SK-N-DZ (cell line): ENCODE data around the gene CREB3L2.
"Not testable (repeated sequence)": the region's sequence is repeated elsewhere in the genome, so short reads cannot be mapped to it uniquely, and the experiment has no call there.

Source experiments
- DNase-seq: peaks from one replicate; pipeline ENCODE4 v3.0.0-alpha.2; 2015; ENCODE audit warnings: low spot score

Gene CREB3L2

DNA sequence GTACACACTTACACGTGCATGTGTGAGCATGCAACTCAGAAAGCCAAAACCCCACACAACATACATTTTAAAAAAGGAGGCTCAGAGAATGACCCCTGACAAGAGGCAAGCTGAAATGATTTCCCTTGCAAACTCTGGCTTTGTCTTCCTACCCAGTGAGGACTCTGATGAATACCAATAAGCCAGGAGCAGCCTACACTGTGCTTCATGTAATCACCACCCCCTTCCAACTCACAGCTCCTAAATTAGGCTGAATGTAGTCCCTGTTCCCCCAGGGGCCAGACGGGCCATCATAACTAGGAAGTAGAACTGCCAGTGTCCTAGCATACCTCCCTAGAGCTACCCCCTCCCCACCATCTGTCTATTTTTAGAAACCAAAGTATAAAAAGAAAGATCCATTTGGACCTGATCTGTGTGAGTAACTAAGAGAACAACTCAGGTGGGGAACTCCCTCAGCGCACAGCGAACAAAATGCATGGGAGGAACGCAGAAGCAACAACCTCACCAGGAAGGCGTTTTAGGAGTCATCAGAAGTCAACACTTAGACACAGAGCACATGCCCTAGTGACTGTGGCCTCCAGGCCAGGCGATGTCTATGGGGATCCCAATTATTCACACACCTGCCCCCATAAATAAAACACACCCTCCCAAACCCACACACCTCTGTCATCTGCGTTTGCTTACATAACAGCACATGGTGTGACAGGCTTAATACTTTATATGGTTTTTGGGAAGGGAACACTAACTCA is 157.0 kb downstream of the CREB3L2 start:
- DNase-seq: no peak

DNA sequence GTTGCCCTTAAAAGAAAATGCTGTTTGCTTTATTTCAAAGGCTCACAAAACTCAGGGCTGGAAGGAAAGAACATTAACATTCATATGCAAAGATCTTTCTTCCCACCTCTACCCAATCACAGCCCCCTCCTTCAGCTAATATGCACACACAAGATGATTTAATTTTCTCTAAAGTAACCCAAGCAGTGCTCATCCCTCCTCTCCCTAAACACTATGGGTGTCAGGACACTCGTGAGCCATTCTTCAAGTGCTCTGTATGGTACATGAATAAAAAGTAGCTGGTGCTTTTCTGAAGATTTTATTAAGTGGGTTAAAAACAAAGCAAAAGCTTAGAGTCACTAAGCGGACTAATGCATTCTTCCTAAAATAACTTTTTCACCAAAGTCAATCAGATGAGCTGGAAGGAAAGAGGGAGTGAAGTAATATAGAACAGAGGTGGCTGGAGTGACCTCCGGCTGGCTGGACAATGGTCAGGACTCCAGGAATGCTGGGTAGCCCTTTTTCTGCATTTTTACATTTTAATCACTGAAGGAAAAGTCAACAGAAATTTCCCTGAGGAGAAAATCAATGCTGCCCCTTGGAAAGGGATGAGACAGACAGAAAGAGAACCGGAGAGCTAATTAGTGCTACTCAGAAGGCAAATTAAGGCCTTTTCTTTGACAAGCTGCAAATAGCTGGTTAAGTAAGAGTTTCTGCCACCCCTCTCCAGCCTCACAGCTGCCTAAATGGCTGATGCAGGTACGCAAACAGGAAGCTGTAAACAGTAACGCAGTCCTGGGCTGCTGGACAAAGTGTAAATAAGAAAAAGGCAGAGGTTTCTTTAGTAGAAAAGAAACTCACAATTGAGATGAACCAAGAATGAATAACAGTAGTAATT is 161.7 kb downstream of the CREB3L2 start:
- DNase-seq: no peak

DNA sequence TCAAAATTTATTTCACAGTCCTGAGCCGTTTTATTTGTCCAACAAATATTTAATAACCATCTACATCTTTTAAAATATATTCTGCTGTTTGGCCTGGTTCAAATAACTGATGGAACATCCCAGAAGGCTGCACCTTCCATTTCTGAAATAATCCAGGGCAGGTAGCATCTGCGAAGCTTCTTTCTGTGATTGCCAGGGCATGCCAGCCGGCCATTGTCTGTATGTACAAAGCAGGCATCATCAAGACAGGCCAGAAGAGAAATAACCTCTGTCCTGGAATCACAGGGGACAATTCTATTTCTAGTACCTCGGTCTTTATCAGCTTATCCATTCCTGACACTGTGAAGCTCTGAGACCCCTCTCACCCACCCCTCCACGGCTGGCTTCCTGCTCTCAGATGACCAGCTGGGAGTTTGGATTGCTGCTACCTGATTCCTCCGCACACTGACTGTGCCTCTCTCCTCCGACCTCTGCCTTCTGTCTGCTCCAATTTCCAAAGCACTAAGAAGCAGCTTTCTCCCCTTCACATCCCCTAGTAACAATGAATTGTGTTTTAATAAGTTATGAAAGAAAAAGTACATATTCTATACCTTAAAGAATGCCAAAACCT is 163.1 kb downstream of the CREB3L2 start:
- DNase-seq: no peak

DNA sequence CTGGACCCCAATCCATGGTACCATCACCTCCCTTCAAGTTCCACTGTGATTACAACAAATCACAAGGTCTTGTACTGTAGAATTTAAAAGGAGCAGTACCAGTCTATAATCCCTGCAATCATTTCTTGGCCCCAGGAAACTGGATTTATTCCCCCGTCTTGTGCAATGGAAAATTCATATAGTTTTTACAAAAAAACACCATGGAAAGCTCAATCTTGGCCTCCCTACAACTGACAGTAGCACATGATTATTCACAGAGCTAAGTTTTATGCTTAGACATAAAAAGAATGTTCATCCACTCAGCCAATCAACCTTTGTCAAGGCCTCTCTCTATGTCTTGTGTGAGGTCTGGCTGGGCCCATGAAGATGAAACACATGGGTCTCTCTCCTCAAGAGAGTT is 165.3 kb downstream of the CREB3L2 start:
- no peak for DNase-seq

DNA sequence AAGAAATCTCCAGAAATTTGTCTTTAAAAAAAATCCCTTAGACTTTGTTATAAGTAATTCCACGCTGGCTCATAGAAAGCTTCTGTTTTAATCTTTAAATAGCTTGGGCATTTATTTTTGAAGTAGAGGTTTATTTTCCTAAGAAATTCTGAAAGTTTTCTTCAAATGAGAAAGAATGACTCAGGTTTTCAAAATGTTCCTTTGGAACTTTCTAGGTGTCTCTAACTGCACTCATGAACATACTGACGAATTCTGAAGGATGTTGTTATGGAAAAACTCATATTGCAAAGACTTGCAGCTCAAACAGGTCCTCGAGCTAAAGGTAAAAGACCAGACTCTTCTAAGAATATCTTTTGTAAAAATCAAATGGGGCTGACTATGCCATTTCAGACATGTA is 165.8 kb downstream of the CREB3L2 start:
- DNase-seq: no peak

DNA sequence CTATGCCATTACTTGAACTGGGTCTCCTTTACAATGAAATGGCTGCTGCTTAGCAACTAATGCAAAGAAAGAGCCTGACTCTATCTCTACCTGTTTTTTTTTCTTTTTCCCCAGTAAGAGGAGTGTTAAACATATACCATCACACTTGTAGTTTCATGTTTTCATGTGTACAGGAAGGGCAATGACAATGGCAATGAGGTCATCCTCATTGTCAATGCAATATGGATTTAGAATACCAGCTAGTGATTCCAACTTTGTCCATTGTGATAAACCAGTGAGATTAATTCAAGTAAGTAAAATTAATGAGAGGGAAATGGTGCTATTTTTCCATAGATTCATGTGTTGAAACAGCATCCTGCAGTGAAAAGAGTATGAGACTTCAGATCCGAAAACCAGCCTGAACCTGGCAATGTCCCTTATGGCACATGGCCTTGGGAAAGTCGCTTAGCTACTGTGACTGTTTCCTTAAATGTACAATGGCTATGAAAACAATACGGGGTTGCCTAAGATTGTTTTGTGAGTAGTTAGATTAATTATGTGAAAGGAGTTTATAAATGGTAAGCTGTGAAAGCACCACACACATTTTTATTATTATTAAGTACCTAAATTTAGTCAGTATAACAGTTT is 166.3 kb downstream of the CREB3L2 start:
- DNase-seq: no peak

DNA sequence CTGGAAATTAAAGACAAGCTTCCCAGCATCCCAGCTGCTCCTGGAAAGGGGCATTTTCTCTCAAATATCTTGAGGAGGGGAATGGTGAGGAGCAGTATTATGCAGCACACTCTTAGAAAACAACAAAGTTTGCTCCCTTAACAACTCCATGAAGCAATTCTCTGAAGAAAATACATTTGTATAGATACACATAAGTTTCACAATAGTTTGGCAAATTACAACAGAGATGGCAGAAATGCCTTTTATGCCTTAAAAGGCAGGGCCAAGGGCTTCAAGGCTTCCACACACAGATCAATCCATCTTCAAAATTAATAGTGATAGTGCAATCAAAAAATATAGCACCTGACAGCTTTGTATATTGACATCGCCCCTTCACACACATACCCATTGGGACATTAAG is 167.3 kb downstream of the CREB3L2 start:
- DNase-seq: no peak

DNA sequence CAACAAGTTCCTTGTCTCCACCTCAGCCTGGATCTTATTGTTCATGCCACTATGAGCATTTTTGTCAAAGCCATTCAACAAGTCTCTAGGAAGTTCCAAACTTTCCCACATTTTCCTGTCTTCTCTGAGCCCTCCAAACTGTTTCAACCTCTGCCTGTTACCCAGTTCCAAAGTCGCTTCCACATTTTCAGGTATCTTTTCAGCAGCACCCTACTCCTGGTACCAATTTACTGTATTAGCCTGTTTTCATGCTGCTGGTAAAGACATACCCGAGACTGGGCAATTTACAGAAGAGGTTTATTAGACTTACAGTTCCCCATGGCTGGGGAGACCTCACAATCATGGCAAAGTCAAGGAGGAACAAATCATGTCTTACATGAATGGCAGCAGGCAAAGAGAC is 168.9 kb downstream of the CREB3L2 start:
- DNase-seq: not testable (repeated sequence)

DNA sequence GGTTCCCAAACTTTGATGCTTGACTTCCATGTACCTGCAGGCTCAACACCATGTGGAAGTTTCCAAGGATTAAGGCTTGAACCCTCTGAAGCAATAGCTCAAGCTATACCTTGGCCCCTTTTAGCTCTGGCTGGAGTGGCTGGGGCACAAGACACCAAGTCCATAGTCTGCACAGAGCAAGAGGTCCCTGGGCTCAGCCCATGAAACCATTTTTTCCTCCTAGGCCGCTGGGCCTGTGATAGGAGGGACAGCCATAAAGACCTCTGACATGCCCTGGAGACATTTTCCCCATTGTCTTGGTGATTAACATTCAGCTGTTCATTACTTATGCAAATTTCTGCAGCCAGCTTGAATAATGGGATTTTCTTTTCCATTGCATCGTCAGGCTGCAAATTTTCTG is 169.5 kb downstream of the CREB3L2 start:
- DNase-seq: no peak

DNA sequence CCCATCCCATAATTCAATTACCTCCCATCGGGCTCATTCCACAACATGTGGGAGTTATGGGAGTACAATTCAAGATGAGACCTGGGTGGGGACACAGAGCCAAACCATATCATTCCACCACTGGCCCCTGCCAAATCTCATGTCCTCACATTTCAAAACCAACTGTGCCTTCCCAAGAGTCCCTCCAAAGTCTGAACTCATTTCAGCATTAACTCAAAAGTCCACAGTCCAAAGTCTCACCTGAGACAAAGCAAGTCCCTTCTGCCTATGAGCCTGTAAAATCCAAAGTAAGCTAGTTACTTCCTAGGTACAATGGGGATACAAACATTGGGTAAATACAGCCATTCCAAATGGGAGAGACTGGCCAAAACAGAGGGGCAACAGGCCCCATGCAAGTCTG is 170.3 kb downstream of the CREB3L2 start:
- DNase-seq: not testable (repeated sequence)

DNA sequence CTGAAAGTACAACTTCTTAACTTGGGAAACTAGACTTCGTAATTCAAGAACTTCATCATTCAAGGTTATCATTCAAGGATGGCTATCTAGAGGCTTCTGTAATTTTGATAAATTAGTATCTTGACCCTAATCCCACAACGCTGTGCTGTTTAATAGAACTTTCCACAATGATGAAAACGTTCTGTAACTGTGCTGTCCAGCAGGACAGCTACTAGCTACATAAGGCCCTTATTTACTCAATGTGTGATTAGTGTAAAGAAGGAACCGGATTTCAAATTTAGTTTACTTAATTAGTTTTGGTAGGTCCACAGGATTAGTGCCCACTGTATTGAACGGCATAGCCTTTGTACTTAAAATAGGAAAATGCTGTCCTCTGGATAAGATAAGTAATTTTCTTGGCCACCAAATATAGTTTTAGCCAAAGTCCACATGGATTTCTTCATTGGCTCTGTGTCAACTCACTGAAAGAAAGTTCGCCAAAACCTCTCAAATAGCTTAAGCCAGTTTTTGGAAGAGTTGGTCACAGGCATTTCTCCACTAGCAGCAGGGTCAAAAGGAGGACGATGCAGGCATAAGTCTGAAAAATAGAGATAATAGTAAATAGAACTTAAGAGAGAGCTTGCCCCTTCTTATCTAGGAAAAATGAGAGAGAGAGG is 172.4 kb downstream of the CREB3L2 start:
- DNase-seq: no peak

DNA sequence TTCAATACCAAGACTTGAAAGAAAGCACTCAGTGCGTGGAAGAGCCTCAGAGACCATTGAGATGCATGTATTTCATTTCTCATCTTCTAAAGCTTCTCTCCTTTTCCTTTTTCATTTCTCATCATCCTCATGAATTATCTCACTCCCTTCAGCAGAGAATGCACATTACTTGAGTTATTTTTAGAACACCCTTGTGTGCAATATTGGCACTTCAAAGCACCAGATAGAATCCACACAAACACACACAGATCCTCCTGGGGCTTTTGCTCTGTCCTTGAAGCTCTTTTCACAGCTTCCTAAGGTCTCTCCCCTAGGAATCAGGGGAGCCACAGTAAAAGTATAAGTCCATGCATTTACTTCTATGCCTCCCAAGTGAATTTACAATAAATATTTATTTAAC is 173.4 kb downstream of the CREB3L2 start:
- no peak for DNase-seq

DNA sequence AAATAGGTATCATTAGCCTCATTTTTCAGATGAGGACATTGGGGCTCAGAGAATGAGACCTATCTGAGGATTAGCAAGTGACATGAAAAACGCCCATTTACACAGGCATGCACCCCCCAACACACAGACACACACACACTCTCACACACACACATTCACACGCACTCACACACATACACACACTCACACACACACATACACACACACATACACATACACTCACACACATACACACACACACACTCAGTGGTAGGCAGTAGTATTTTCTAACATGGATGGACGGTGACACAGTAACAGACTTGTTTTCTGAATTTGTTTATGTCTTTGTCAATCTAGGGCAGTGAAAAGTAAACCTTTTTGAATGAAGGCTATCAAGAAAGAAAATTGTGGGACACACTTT is 176.4 kb downstream of the CREB3L2 start:
- no peak for DNase-seq
